ENCODE results near the gene SFI1. TPM values are rescaled to one million over a fixed set of nuclear protein-coding genes. Genes with fewer than 3 reads are reported as not detected.
"Not testable (repeated sequence)": the region's sequence is repeated elsewhere in the genome, so short reads cannot be mapped to it uniquely, and the experiment has no call there.

SFI1 gene
- total RNA-seq, 1 experiment from 2014 or later: 61.6 TPM

- TF ChIP-seq, protein P1, sequence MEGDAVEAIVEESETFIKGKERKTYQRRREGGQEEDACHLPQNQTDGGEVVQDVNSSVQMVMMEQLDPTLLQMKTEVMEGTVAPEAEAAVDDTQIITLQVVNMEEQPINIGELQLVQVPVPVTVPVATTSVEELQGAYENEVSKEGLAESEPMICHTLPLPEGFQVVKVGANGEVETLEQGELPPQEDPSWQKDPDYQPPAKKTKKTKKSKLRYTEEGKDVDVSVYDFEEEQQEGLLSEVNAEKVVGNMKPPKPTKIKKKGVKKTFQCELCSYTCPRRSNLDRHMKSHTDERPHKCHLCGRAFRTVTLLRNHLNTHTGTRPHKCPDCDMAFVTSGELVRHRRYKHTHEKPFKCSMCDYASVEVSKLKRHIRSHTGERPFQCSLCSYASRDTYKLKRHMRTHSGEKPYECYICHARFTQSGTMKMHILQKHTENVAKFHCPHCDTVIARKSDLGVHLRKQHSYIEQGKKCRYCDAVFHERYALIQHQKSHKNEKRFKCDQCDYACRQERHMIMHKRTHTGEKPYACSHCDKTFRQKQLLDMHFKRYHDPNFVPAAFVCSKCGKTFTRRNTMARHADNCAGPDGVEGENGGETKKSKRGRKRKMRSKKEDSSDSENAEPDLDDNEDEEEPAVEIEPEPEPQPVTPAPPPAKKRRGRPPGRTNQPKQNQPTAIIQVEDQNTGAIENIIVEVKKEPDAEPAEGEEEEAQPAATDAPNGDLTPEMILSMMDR (conservative IDR thresholded peaks at IDR 0.05; ENCODE audit: low read depth, low read length): no peak
- TF ChIP-seq EZH2 (IDR thresholded peaks at IDR 0.05; ENCODE audit: borderline replicate concordance, low read depth, low read length, poor library complexity, severe bottlenecking): no peak
- POLR2A ChIA-PET (ENCODE audit: low non-redundant PET): no interaction called here
- CTCF ChIA-PET: no interaction called here
- Histone ChIP-seq H3K36me3 (ENCODE audit: insufficient read depth, low read length, poor library complexity, severe bottlenecking) (peaks cover 4% of the 10 kb centered on the region), H3K27me3 (replicated peaks; ENCODE audit: insufficient read depth, low read depth, low read length, poor library complexity) (no peaks in the 10 kb centered on the region), H3K27ac (ENCODE audit: low read depth, low read length, poor library complexity, severe bottlenecking) (no peak overlapping the region), H3K9me3 (ENCODE audit: low read depth, low read length, poor library complexity, severe bottlenecking) (peaks cover 4% of the 10 kb centered on the region), H3K4me1 (ENCODE audit: insufficient read depth, low read length, poor library complexity, severe bottlenecking) (no peaks in the 10 kb centered on the region), H3K4me3 (ENCODE audit: low read depth, low read length, poor library complexity, severe bottlenecking) (no peak overlapping the region)
- intact Hi-C loops (cut with micrococcal nuclease; ENCODE audit: unreplicated experiment): no loop called here
- DNase-seq (ENCODE audit: low spot score): no peak
- BruUV-seq (replicated peaks): no TSS peak
Measured at GRCh38 chr22:31508536-31508935, 12.2 kb downstream of the SFI1 start.

- H3K4me1 ChIP-seq (ENCODE audit: insufficient read depth, low read length, poor library complexity, severe bottlenecking): no peaks in the 10 kb centered on the region
- no peaks in the 10 kb centered on the region for H3K27me3 ChIP-seq (replicated peaks; ENCODE audit: insufficient read depth, low read depth, low read length, poor library complexity)
- ChIA-PET POLR2A (ENCODE audit: low non-redundant PET) (no interaction called here), CTCF (no interaction called here)
- peaks cover 4% of the 10 kb centered on the region for H3K36me3 ChIP-seq (ENCODE audit: insufficient read depth, low read length, poor library complexity, severe bottlenecking)
- H3K4me3 ChIP-seq (ENCODE audit: low read depth, low read length, poor library complexity, severe bottlenecking): no peak overlapping the region
- no peak overlapping the region for H3K27ac ChIP-seq (ENCODE audit: low read depth, low read length, poor library complexity, severe bottlenecking)
- BruUV-seq (replicated peaks): no TSS peak
- intact Hi-C loops (cut with micrococcal nuclease; ENCODE audit: unreplicated experiment): no loop called here
- peaks cover 4% of the 10 kb centered on the region for H3K9me3 ChIP-seq (ENCODE audit: low read depth, low read length, poor library complexity, severe bottlenecking)
- DNase-seq (ENCODE audit: low spot score): no peak
- no peak for TF ChIP-seq EZH2 (IDR thresholded peaks at IDR 0.05; ENCODE audit: borderline replicate concordance, low read depth, low read length, poor library complexity, severe bottlenecking)
- TF ChIP-seq, protein P1 (conservative IDR thresholded peaks at IDR 0.05; ENCODE audit: low read depth, low read length): no peak
Measured at GRCh38 chr22:31509061-31509762, 12.9 kb downstream of the SFI1 start.

DNA sequence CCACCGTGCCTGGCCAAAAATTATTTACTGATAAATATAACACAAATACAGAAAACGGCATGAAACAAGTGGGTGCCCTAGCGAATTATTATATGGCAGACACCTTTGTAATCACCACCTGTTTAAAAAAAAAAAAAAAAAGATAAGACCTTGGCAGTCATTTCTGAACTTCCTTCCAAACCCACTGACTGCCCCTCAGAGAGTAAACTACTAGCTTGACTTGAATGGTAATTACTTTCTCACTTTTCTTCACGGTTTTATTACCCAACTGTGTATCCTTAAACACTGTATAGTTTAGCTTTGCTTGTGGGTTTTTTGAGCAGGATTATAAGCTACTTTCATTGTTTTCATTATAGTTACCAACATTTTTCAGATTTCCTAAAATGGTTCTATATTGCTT, 23.7 kb downstream of the SFI1 start:
- ChIA-PET CTCF (no interaction called here), POLR2A (ENCODE audit: low non-redundant PET) (interaction anchor here (0.6 kb wide), 1 partner anchor 230 kb away, joined by 4 read pairs; no protein-coding TSS in a partner anchor)
- DNase-seq (ENCODE audit: low spot score): no peak
- Histone ChIP-seq H3K36me3 (ENCODE audit: insufficient read depth, low read length, poor library complexity, severe bottlenecking) (no peaks in the 10 kb centered on the region), H3K27ac (ENCODE audit: low read depth, low read length, poor library complexity, severe bottlenecking) (no peak overlapping the region), H3K4me1 (ENCODE audit: insufficient read depth, low read length, poor library complexity, severe bottlenecking) (no peaks in the 10 kb centered on the region), H3K9me3 (ENCODE audit: low read depth, low read length, poor library complexity, severe bottlenecking) (peaks cover under 1% of the 10 kb centered on the region), H3K4me3 (ENCODE audit: low read depth, low read length, poor library complexity, severe bottlenecking) (no peak overlapping the region), H3K27me3 (replicated peaks; ENCODE audit: insufficient read depth, low read depth, low read length, poor library complexity) (no peaks in the 10 kb centered on the region)
- intact Hi-C loops (cut with micrococcal nuclease; ENCODE audit: unreplicated experiment): no loop called here
- TF ChIP-seq, protein P1 (conservative IDR thresholded peaks at IDR 0.05; ENCODE audit: low read depth, low read length): no peak
- no peak for TF ChIP-seq EZH2 (IDR thresholded peaks at IDR 0.05; ENCODE audit: borderline replicate concordance, low read depth, low read length, poor library complexity, severe bottlenecking)
- BruUV-seq (replicated peaks): no TSS peak

- H3K27me3 ChIP-seq (replicated peaks; ENCODE audit: insufficient read depth, low read depth, low read length, poor library complexity); H3K4me1 ChIP-seq (ENCODE audit: insufficient read depth, low read length, poor library complexity, severe bottlenecking); H3K9me3 ChIP-seq (ENCODE audit: low read depth, low read length, poor library complexity, severe bottlenecking); BruUV-seq (replicated peaks); H3K4me3 ChIP-seq (ENCODE audit: low read depth, low read length, poor library complexity, severe bottlenecking); H3K27ac ChIP-seq (ENCODE audit: low read depth, low read length, poor library complexity, severe bottlenecking); DNase-seq (ENCODE audit: low spot score); intact Hi-C loops (cut with micrococcal nuclease; ENCODE audit: unreplicated experiment); CTCF ChIA-PET; POLR2A ChIA-PET (ENCODE audit: low non-redundant PET); H3K36me3 ChIP-seq (ENCODE audit: insufficient read depth, low read length, poor library complexity, severe bottlenecking): not testable (repeated sequence)
Measured at GRCh38 chr22:31524132-31524531, 27.8 kb downstream of the SFI1 start.
